Left ventricle myocardium superior (tissue), 1 donor: Measurements from ENCODE around the gene PRKCA. TPM values are rescaled to one million over a fixed set of nuclear protein-coding genes. Genes with fewer than 3 reads are reported as not detected.
A peak's percentile ranks its signal among the peaks of the same experiment; 100 is the strongest.

ENCODE experiments used
- ATAC-seq: fragments of 200-7000 bp; cut with Tn5 transposase; one replicate; pipeline ENCODE4 v1.9.1; 2020; ENCODE audit warnings: mild to moderate bottlenecking, moderate library complexity
- DNase-seq: peaks from one replicate; pipeline ENCODE4 v3.0.0-alpha.2; 2020
- intact Hi-C: fragments of 100-400 bp; cut with micrococcal nuclease; formaldehyde crosslinking; loops from one replicate; pipeline ENCODE4 v1.11.0; 2022
- total RNA-seq: library from RNA; stranded (reverse); fragmentation: NEBNext Ultra II Directional; extraction: Animal tissue kit (Norgen Biotek cat#: 25700); gene quantifications from one replicate; pipeline ENCODE4 v1.2.1, GENCODE V29; 2021
- donor health status: DM: no; HTN: yes; CAD: no; lungs with severe emphysema.

The PRKCA gene
- total RNA-seq, 1 donor from 2014 or later, result 5.9 TPM

- ATAC-seq, result peak; percentile 44
- intact Hi-C loops, result no loop called here
- no peak for DNase-seq
Observed at GRCh38 chr17:66541461-66542128, 239.2 kb downstream of the PRKCA start.

GRCh38 chr17:66542129-66542966 is 239.9 kb downstream of the PRKCA start:
- ATAC-seq (peak; percentile 23), DNase-seq (no peak)
- intact Hi-C loops, result no loop called here

- intact Hi-C loops, result no loop called here
- DNase-seq, result no peak
- no peak for ATAC-seq
Observed at GRCh38 chr17:66542967-66543520, 240.6 kb downstream of the PRKCA start.

- intact Hi-C loops, result no loop called here
- ATAC-seq, result no peak
- DNase-seq, result no peak
Observed at GRCh38 chr17:66543526-66543925, 241.1 kb downstream of the PRKCA start.

GRCh38 chr17:66545918-66546317 is 243.5 kb downstream of the PRKCA start:
- ATAC-seq (no peak), DNase-seq (no peak)
- intact Hi-C loops, result no loop called here

- intact Hi-C loops, result no loop called here
- no peak for DNase-seq
- ATAC-seq, result no peak
Observed at GRCh38 chr17:66547151-66547865, 244.9 kb downstream of the PRKCA start.

GRCh38 chr17:66548158-66548557 is 245.7 kb downstream of the PRKCA start:
- no peak for ATAC-seq
- DNase-seq, result no peak
- intact Hi-C loops, result no loop called here

GRCh38 chr17:66548659-66549310 is 246.4 kb downstream of the PRKCA start:
- no peak for ATAC-seq
- DNase-seq, result no peak
- intact Hi-C loops, result no loop called here

GRCh38 chr17:66549311-66549704 is 246.9 kb downstream of the PRKCA start:
- ATAC-seq (no peak), DNase-seq (no peak)
- intact Hi-C loops, result no loop called here

- ATAC-seq, result no peak
- intact Hi-C loops, result no loop called here
- DNase-seq, result no peak
Observed at GRCh38 chr17:66549731-66550207, 247.4 kb downstream of the PRKCA start.

GRCh38 chr17:66551839-66552238 is 249.4 kb downstream of the PRKCA start:
- ATAC-seq (no peak), DNase-seq (no peak)
- intact Hi-C loops, result no loop called here

- ATAC-seq (no peak), DNase-seq (no peak)
- intact Hi-C loops, result no loop called here
Observed at GRCh38 chr17:66552371-66552770, 250.0 kb downstream of the PRKCA start.

GRCh38 chr17:66555605-66556004 is 253.2 kb downstream of the PRKCA start:
- ATAC-seq (no peak), DNase-seq (no peak)
- intact Hi-C loops, result no loop called here

- ATAC-seq (no peak), DNase-seq (no peak)
- intact Hi-C loops, result no loop called here
Observed at GRCh38 chr17:66557200-66557599, 254.8 kb downstream of the PRKCA start.

- intact Hi-C loops, result no loop called here
- DNase-seq, result no peak
- ATAC-seq, result no peak
Observed at GRCh38 chr17:66557886-66558285, 255.5 kb downstream of the PRKCA start.

- intact Hi-C loops, result loop anchor here (10.0 kb wide), 1 partner anchor 306 kb away; no protein-coding TSS in a partner anchor
- ATAC-seq (no peak), DNase-seq (no peak)
Observed at GRCh38 chr17:66560691-66561090, 258.3 kb downstream of the PRKCA start.

- intact Hi-C loops, result loop anchor here (10.0 kb wide), 1 partner anchor 307 kb away; no protein-coding TSS in a partner anchor
- ATAC-seq, result no peak
Observed at GRCh38 chr17:66562119-66562518, 259.7 kb downstream of the PRKCA start.

GRCh38 chr17:66564992-66565465 is 262.6 kb downstream of the PRKCA start:
- intact Hi-C loops, result loop anchor here (10.0 kb wide), 1 partner anchor 310 kb away; no protein-coding TSS in a partner anchor
- no peak for ATAC-seq
- DNase-seq, result no peak

More at GRCh38 chr17:66562119-66562518, 259.7 kb downstream of the PRKCA start:
- DNase-seq, result no peak
